GM18873 (cell line): ENCODE measurements around the gene HYOU1.
"Not testable (repeated sequence)": the region's sequence is repeated elsewhere in the genome, so short reads cannot be mapped to it uniquely, and the experiment has no call there.

Source experiments
- ATAC-seq: cut with Tn5 transposase; IDR thresholded peaks from one replicate; pipeline ENCODE4 v1.9.1; 2021; ENCODE audit warnings: mild to moderate bottlenecking, moderate library complexity, moderate number of reproducible peaks; ENCODE audit not compliant: unreplicated experiment, low FRiP score

The HYOU1 gene

DNA sequence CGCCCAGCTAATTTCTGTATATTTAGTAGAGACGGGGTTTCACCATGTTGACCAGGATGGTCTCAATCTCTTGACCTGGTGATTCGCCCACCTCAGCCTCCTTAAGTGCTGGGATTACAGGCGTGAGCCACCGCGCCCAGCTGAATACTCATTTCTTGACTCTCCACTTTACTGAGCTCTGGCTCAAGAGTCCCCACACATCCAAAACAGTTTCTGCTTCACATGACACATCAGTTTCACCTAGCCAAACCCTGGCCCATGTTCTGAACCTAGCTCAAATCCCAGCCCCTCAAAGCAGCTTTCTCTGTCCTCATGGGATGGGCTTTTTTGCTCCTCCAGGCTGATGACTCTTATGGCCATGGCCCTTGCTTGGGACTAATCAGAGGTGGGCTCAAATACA, 9.8 kb downstream of the HYOU1 start:
- ATAC-seq: no peak

- no peak for ATAC-seq
These were observed 10.5 kb downstream of the HYOU1 start for GRCh38 chr11:119046489-119046888.

DNA sequence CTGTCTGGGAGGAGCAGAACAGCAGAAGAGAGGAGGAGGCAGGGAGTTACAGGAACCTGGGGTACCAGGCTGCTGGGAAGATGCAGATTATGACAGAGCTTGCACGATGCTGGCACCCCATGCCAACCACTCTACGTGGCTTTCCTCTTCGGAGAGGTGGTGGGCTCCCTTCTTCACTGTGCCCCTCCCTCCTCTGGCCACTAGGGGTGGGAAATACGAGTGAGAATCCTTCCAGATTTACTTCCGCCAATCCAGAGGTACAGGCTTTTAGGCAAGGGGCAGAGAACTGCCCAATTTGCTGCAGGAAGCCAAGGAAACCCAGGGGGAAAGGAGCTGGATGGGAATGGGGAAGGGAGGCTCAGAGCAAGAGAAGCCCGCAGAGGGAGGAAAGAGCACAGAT, 12.3 kb downstream of the HYOU1 start:
- no peak for ATAC-seq

DNA sequence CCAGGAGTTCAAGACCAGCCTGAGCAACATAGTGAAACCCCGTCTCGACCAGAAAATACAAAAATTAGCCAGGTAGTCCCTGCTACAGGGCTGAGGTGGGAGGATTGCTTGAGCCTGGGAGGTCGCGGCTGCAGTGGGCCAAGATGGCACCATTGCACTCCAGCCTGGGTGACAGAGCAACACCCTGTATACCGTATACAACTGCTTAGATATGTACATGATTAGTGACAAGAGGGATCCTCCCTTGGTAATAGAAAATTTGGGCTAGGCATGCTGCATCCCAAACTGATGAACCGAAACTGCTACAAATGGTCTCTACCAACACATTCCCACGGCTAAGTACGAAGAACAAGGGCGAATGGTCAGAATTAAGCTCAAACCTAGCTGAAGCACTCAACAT, 14.1 kb downstream of the HYOU1 start:
- ATAC-seq: no peak

GRCh38 chr11:119041821-119042514, 15.0 kb downstream of the HYOU1 start:
- ATAC-seq: no peak

DNA sequence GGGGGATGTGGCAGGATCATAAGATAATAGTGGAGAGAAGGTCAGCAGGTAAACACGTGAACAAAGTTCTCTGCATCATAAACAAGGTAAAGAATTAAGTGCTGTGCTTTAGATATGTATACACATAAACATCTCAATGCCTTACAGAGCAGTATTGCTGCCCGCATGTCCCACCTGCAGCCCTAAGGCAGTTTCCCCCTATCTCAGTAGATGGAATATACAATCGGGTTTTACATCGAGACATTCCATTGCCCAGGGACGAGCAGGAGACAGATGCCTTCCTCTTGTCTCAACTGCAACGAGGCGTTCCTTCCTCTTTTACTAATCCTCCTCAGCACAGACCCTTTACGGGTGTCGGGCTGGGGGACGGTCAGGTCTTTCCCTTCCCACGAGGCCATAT, 17.5 kb downstream of the HYOU1 start:
- not testable (repeated sequence) for ATAC-seq

- ATAC-seq: no peak
These were observed 18.1 kb downstream of the HYOU1 start for GRCh38 chr11:119038884-119039283.

DNA sequence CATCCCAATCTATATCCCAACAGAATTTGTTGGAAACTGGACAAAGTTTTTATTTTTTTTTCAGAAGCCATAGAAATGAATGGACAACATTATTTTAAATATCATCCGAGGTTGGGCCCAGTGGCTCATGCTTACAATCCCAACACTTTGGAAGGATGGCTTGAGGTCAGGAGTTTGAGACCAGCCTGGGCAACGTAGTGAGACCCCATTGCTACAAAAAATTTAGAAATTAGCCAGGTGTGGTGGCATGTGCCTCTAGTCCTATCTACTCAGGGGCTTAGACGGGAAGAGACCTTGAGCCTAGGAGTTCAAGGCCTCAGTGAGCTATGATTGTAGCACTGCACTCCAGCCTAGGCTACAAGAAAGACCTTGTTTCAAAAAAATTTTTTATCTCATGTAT, 22.2 kb downstream of the HYOU1 start:
- no peak for ATAC-seq

GRCh38 chr11:119033421-119033820, 23.6 kb downstream of the HYOU1 start:
- not testable (repeated sequence) for ATAC-seq

DNA sequence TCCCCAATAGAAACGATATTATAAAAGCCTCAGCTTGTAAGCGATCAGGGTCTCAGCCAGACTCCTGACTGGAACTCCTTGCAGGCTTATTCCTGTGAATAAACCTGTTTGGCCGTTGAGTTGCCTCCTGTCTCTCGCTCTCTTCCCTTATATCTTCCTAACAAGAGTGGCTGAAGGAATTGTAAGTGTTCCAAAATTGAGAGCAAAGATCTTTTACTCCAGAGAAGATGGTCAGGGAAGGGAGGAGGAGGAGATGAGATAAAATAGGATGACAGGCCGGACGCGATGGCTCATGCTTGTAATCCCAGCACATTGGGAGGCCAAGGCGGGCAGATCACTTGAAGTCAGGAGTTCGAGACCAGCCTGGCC, 25.1 kb downstream of the HYOU1 start:
- no peak for ATAC-seq

DNA sequence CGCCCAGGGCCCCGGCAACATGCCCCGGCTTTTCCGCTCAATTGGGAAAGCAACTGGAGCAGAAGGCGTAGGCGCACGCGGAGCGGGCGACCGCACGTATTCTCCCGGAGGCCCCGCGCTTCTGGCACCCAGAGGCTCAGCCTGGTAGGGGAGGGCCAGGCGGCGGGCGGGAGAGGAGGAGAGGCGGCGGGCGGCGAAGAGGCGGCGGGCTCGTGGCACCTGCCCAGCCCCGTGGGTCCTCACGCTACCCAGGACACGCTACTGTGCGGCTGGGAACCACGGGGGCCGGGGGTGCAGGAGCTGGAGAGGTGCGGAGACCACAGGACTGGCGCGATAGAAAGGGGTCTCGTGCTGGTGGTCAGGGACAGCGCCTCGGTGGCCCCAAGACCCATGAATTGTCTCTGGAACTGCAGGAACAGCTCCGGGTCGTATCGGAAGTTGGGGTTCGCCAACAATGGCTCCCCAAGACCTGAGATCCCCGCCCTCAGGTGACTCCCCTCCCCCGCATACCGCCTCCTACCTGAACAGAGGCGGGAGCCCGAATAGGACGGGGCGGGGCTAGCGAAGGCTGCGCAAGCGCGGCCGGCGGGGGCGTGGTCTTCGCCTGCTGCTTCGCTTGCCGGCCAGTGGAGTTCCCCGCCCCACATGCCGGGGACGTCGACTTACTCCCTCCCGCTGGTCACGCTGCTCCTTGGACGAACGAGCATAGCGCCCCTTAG, 26.5 kb downstream of the HYOU1 start, which contains the start of gene SLC37A4:
TSS of gene SLC37A4 (minus strand) at position 549 of the 719 bp plus-strand sequence.
- ATAC-seq: peak; percentile 71

GRCh38 chr11:119030029-119030328, 27.0 kb downstream of the HYOU1 start:
- no peak for ATAC-seq

- no peak for ATAC-seq
These were observed 27.5 kb downstream of the HYOU1 start for GRCh38 chr11:119029340-119030028.

DNA sequence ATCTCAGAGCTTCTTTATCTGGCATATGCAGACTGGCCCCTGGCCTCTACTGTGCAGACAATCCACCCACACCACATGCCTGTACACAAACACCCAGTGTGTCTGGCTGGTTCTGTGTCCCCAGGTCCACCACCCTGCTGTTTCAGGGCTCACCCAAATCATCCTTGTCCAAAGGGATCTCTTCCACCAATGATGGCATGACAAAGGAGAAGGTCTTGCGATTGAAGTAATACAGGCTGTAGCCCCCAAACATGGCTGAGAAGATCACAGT, 28.0 kb downstream of the HYOU1 start:
- no peak for ATAC-seq

DNA sequence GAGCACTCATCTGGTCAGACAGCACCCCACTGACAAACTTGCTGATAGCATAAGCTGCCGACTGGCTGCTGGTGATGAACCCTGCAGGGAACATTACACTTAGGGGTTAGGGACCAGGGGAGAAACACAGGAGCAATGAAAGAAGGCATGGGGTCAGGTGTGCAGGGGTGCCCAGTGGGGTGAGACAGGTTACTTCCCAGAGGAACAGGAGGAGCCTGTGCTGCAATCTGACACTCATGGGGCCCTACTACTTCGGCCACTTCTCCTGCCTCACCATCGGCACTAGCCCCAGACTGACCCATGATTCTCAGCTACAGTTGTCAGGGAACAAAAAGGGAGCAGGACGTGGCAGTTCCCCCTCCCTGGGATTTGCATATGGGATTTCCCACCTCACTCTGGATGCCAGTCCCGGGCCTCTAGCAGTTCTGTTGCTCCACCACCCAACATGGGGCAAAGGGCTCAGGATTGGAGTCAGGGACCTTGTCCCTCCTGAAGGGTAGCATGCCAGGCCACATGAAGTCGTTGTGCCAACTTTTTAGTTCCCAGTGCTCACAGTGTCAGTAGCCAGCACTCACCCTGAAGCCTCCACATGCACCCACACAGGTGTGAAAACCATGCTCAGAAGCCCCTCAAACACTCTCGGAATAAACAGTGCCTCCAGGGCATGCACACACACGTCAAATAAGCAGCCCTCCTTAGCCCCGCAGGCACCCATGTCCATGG, 28.5 kb downstream of the HYOU1 start:
- ATAC-seq: no peak

- ATAC-seq: no peak
These were observed 29.3 kb downstream of the HYOU1 start for GRCh38 chr11:119027561-119028345.

- ATAC-seq: no peak
These were observed 30.0 kb downstream of the HYOU1 start for GRCh38 chr11:119026970-119027369.

- ATAC-seq: no peak
These were observed 30.8 kb downstream of the HYOU1 start for GRCh38 chr11:119025978-119026766.

DNA sequence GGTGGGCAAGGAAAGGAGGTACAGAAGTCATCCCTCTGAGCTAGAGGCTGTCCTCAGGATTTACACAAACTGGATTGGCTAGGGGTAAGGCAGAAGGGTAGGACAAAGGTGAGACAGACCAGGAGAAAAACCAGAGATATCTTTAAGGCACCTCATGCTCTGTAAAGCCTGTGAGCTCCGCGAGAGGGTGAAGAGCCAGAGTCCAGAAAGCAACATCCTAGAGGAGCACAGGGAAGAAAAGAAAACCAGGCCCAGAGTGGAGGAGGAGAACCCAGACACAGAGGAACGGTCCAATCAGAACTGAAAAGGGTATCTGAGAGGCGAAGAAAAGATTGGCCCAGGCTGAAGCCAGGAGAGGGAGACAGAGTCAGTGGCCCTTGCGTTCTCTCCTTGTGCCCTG, 31.5 kb downstream of the HYOU1 start:
- no peak for ATAC-seq

DNA sequence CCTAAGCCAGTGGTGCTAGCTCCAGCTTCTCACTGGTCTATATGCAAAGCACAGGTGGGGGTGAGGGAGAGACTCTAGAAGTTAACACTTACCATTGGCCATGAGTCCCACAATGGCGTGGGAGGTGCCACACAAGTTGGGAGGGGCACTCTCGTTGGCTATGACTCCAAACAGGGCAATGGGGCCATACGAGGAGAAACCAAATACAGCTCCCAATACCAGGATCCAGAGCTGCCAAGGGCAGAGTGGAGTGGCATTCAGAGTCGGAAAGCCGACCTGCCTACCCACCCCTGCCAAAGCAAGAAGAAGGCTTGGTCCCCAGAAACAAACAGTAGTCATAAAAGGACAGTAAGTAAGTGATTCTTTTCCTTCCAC, 31.9 kb downstream of the HYOU1 start:
- ATAC-seq: no peak
